ENCODE measurements around the gene ZNF385D. TPM values are rescaled to one million over a fixed set of nuclear protein-coding genes. Genes with fewer than 3 reads are reported as not detected.

Gene ZNF385D
- total and polyA plus RNA-seq, 12 donors, result 0.09 to 1.3 (median 0.63) TPM

GRCh38 chr3:21745966-21746365 lies 5.0 kb downstream of the ZNF385D start:
- intact Hi-C loops (cut with DNase I), result no loop called here
- WGBS, 4 donors, result 82 to 89% (median 86%) methylated on average over 6 of the region's 6 CpGs
- no peaks in the 10 kb centered on the region for H3K27me3 ChIP-seq
- no peak for DNase-seq
- no peak overlapping the region for H3K4me3 ChIP-seq
- H3K9me3 ChIP-seq (replicated peaks in 1 of 3), result no peaks in the 10 kb centered on the region
- no peak for TF ChIP-seq POLR2A (IDR thresholded peaks at IDR 0.05)
- TF ChIP-seq CTCF (IDR thresholded peaks at IDR 0.05), result no peak
- no peak overlapping the region for H3K27ac ChIP-seq
- no peaks in the 10 kb centered on the region for H3K4me1 ChIP-seq (replicated peaks in 1 of 2)
- no peaks in the 10 kb centered on the region for H3K36me3 ChIP-seq (replicated peaks in 1 of 2)

GRCh38 chr3:21744793-21745192 lies 6.2 kb downstream of the ZNF385D start:
- TF ChIP-seq POLR2A (IDR thresholded peaks at IDR 0.05) (no peak), CTCF (IDR thresholded peaks at IDR 0.05) (no peak)

GRCh38 chr3:21738935-21739702 lies 11.9 kb downstream of the ZNF385D start:
- H3K4me3 ChIP-seq, result no peak overlapping the region
- WGBS, 4 donors, result 47 to 60% (median 58%) methylated on average over 15 of the region's 15 CpGs
- no peaks in the 10 kb centered on the region for H3K27me3 ChIP-seq
- intact Hi-C loops (cut with DNase I), result no loop called here
- H3K4me1 ChIP-seq (replicated peaks in 1 of 2), result no peaks in the 10 kb centered on the region
- TF ChIP-seq POLR2A (IDR thresholded peaks at IDR 0.05) (no peak), CTCF (IDR thresholded peaks at IDR 0.05) (no peak)
- no peak for DNase-seq
- H3K27ac ChIP-seq, result no peak overlapping the region
- no peaks in the 10 kb centered on the region for H3K9me3 ChIP-seq (replicated peaks in 1 of 3)
- no peaks in the 10 kb centered on the region for H3K36me3 ChIP-seq (replicated peaks in 1 of 2)

More at GRCh38 chr3:21744793-21745192, 6.2 kb downstream of the ZNF385D start:
- Histone ChIP-seq H3K36me3 (replicated peaks in 1 of 2) (no peaks in the 10 kb centered on the region), H3K9me3 (replicated peaks in 1 of 3) (no peaks in the 10 kb centered on the region), H3K27me3 (no peaks in the 10 kb centered on the region), H3K4me3 (no peak overlapping the region), H3K4me1 (replicated peaks in 1 of 2) (no peaks in the 10 kb centered on the region), H3K27ac (no peak overlapping the region)
- intact Hi-C loops (cut with DNase I), result no loop called here
- 61 to 75% (median 65%) methylated on average over 2 of the region's 2 CpGs for WGBS, 4 donors
- DNase-seq, result no peak

GRCh38 chr3:21738283-21738682 lies 12.7 kb downstream of the ZNF385D start:
- 78 to 87% (median 83%) methylated on average over 1 of the region's 1 CpG for WGBS, 4 donors
- H3K9me3 ChIP-seq (replicated peaks in 1 of 3), result no peaks in the 10 kb centered on the region
- no peaks in the 10 kb centered on the region for H3K4me1 ChIP-seq (replicated peaks in 1 of 2)
- no peak overlapping the region for H3K4me3 ChIP-seq
- intact Hi-C loops (cut with DNase I), result no loop called here
- TF ChIP-seq CTCF (IDR thresholded peaks at IDR 0.05) (no peak), POLR2A (IDR thresholded peaks at IDR 0.05) (no peak)
- H3K27me3 ChIP-seq, result no peaks in the 10 kb centered on the region
- no peaks in the 10 kb centered on the region for H3K36me3 ChIP-seq (replicated peaks in 1 of 2)
- no peak overlapping the region for H3K27ac ChIP-seq
- no peak for DNase-seq
